AG08395 (cell line): ENCODE results near the gene PLAU.

Experiments used
- DNase-seq: peaks from one replicate; pipeline ENCODE4 v3.0.0; 2012; ENCODE audit warnings: mixed read lengths, low spot score

PLAU gene

GRCh38 chr10:73910764-73911552 is at the start of gene PLAU:
Gene PLAU, plus strand, starts transcription at chr10:73911132. Its CDS starts 424 bp downstream, at chr10:73911556.
- peak; percentile 28 for DNase-seq

GRCh38 chr10:73862011-73862410 is 48.9 kb upstream of the PLAU start:
- DNase-seq: no peak

- no peak for DNase-seq
These were observed 47.7 kb upstream of the PLAU start for GRCh38 chr10:73863039-73863817.

GRCh38 chr10:73864229-73864628 is 46.7 kb upstream of the PLAU start:
- DNase-seq: no peak

GRCh38 chr10:73865107-73865458 is 45.8 kb upstream of the PLAU start:
- DNase-seq: no peak

GRCh38 chr10:73865459-73866442 is 45.2 kb upstream of the PLAU start:
- DNase-seq: no peak

- DNase-seq: no peak
These were observed 44.3 kb upstream of the PLAU start for GRCh38 chr10:73866621-73867020.

GRCh38 chr10:73867126-73867807 is 43.7 kb upstream of the PLAU start:
- no peak for DNase-seq

- no peak for DNase-seq
These were observed 42.9 kb upstream of the PLAU start for GRCh38 chr10:73867871-73868631.

- no peak for DNase-seq
These were observed 42.2 kb upstream of the PLAU start for GRCh38 chr10:73868655-73869195.

- no peak for DNase-seq
These were observed 39.4 kb upstream of the PLAU start for GRCh38 chr10:73871295-73872189.

- peak; percentile 60 for DNase-seq
These were observed 38.7 kb upstream of the PLAU start for GRCh38 chr10:73872190-73872710.

- no peak for DNase-seq
These were observed 37.6 kb upstream of the PLAU start for GRCh38 chr10:73873142-73873837.

GRCh38 chr10:73873838-73874215 is 37.1 kb upstream of the PLAU start:
- DNase-seq: no peak

- peak; percentile 95 for DNase-seq
These were observed 36.4 kb upstream of the PLAU start, which contains the start of gene CAMK2G for GRCh38 chr10:73874267-73875138. Gene CAMK2G, minus strand, starts transcription at chr10:73874555. Its CDS starts 94 bp downstream, at chr10:73874461.

GRCh38 chr10:73875139-73875475 is 35.8 kb upstream of the PLAU start:
- DNase-seq: no peak

- DNase-seq: no peak
These were observed 34.8 kb upstream of the PLAU start for GRCh38 chr10:73876157-73876556.

- DNase-seq: no peak
These were observed 34.4 kb upstream of the PLAU start for GRCh38 chr10:73876566-73876965.
